Keratinocyte (primary cell): Measurements from ENCODE around the gene ZNF280C. TPM values are rescaled to one million over a fixed set of nuclear protein-coding genes. Genes with fewer than 3 reads are reported as not detected.

Experiments used
- DNase-seq: peaks from one replicate; pipeline ENCODE4 v3.0.0-alpha.2; 2011; ENCODE audit warnings: low read depth, missing footprints, low spot score
- FAIRE-seq: peaks from 2 replicates; lab custom pipeline; 2011; peaks lifted over from hg19 to GRCh38; lab: Jason Lieb, UNC
- H2AFZ ChIP-seq: 2 replicates; pipeline ENCODE4 v1.6.0; 2012; ENCODE audit warnings: low read length, control low read depth, inconsistent platforms; ENCODE audit not compliant: control insufficient read depth
- H3K27ac ChIP-seq: 2 replicates; pipeline ENCODE4 v1.5.1; 2011; ENCODE audit warnings: low read length; ENCODE audit not compliant: control insufficient read depth, insufficient read depth
- H3K27me3 ChIP-seq: 3 replicates; pipeline ENCODE4 v1.6.0; 2011; ENCODE audit warnings: low read length; ENCODE audit not compliant: control insufficient read depth, insufficient read depth; ENCODE audit errors: extremely low read depth
- H3K36me3 ChIP-seq, 2 experiments: 2 replicates in 1 of 2; 3 replicates in 1 of 2; pipeline ENCODE4 v1.5.1; 2011; ENCODE audit warnings: low read length in 2 of 2, mild to moderate bottlenecking in 1 of 2; ENCODE audit not compliant: control insufficient read depth in 2 of 2, insufficient read depth in 2 of 2; ENCODE audit errors: extremely low read depth in 1 of 2
- H3K4me1 ChIP-seq: 3 replicates; pipeline ENCODE4 v1.5.1; 2011; ENCODE audit warnings: low read length; ENCODE audit not compliant: control insufficient read depth, insufficient read depth; ENCODE audit errors: extremely low read depth
- H3K4me2 ChIP-seq: 3 replicates; pipeline ENCODE4 v1.6.0; 2011; ENCODE audit warnings: low read depth, low read length; ENCODE audit not compliant: control insufficient read depth, insufficient read depth; ENCODE audit errors: extremely low read depth
- H3K4me3 ChIP-seq, 3 experiments: fragments of 200-600 bp in 1 of 3; sonication (generic) in 1 of 3; 2 replicates in 2 of 3; 3 replicates in 1 of 3; pipeline ENCODE4 v1.5.1; 2011 to 2016; ENCODE audit warnings: low read length in 3 of 3, mild to moderate bottlenecking in 3 of 3, control low read depth in 2 of 3, inconsistent platforms in 1 of 3, low read depth in 1 of 3, mixed read lengths in 1 of 3, mixed run types in 1 of 3, moderate library complexity in 1 of 3; ENCODE audit not compliant: control insufficient read depth in 2 of 3, insufficient read depth in 2 of 3; ENCODE audit errors: extremely low read depth in 1 of 3
- H3K79me2 ChIP-seq: 2 replicates; pipeline ENCODE4 v1.6.0; 2012; ENCODE audit warnings: low read length; ENCODE audit not compliant: control insufficient read depth, insufficient read depth
- H3K9ac ChIP-seq: 3 replicates; pipeline ENCODE4 v1.6.0; 2011; ENCODE audit warnings: low read length; ENCODE audit not compliant: control insufficient read depth, insufficient read depth; ENCODE audit errors: extremely low read depth
- H3K9me1 ChIP-seq: 3 replicates; pipeline ENCODE4 v1.6.0; 2011; ENCODE audit warnings: low read length; ENCODE audit not compliant: control insufficient read depth, insufficient read depth; ENCODE audit errors: extremely low read depth
- H3K9me3 ChIP-seq: 2 replicates; pipeline ENCODE4 v1.5.1; 2012; ENCODE audit warnings: low read depth, low read length; ENCODE audit not compliant: control insufficient read depth
- H4K20me1 ChIP-seq: 3 replicates; pipeline ENCODE4 v1.6.0; 2011; ENCODE audit warnings: low read length; ENCODE audit not compliant: control insufficient read depth, insufficient read depth; ENCODE audit errors: extremely low read depth
- EZH2 ChIP-seq: IDR thresholded peaks from one replicate; pipeline ENCODE4 v1.6.1; 2012; ENCODE audit warnings: inconsistent platforms, mild to moderate bottlenecking, low read length, moderate library complexity
- dilution Hi-C: fragments of 300-500 bp; cut with MboI; formaldehyde crosslinking; loops from one replicate; pipeline ENCODE4 v1.7.0; 2020; ENCODE audit warnings: low sequenced_read_pairs; ENCODE audit not compliant: extremely low pct_ligation_motif_present
- polyA plus RNA-seq, 5 experiments: library from polyadenylated mRNA; depleted of rRNA in 3 of 5; stranded (reverse) in 3 of 5; stranded (forward) in 1 of 5; unstranded in 1 of 5; fragments of >200 nt; gene quantifications; 1 replicate in 1 of 5; 2 replicates in 3 of 5; 3 replicates in 1 of 5; pipeline versions ENCODE4 v1.2.1 to v1.2.3, GENCODE V29; 2011 to 2012; ENCODE audit warnings: missing spikeins in 2 of 5, low read depth in 1 of 5, low replicate concordance in 1 of 5
- TF ChIP-seq, protein P1 (sequence below), 3 experiments: IDR thresholded peaks in 1 of 3; conservative IDR thresholded peaks in 1 of 3; optimal IDR thresholded peaks in 1 of 3; 2 replicates in 2 of 3; 3 replicates in 1 of 3; pipeline versions ENCODE3 to v1.5.1; 2011; ENCODE audit warnings: low read length in 3 of 3, mild to moderate bottlenecking in 3 of 3, moderate library complexity in 2 of 3, control low read depth in 1 of 3, inconsistent platforms in 1 of 3; ENCODE audit not compliant: insufficient read depth in 2 of 3; ENCODE audit errors: extremely low read depth in 1 of 3

Gene ZNF280C
- polyA plus RNA-seq, 1 donor (not counting 4 experiments of a cell fraction or from before 2014, with no cell fraction given) = 4.7 TPM

DNA sequence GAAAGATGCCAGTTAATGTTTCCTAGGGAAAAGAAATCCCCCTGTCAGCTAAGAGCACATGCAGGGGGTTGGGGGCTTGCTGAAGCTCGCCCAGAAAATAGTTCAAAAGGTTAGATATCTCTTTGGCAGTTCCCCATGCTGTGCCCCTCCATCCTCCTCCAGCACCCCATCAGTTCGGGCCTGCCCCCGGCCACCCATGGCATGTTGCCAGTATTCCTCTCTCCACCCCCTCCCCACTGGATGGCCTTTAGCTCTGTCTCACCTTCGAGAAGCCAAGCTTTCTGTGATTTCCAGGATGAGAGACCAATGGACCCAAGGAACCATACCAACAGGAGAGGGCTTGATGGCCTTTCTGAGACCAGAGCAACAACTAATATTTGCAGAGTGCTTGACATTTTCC, 91.8 kb downstream of the ZNF280C start:
- H4K20me1 ChIP-seq = no peaks in the 10 kb centered on the region
- DNase-seq (no peak), FAIRE-seq (no peak)
- no peaks in the 10 kb centered on the region for H3K9me1 ChIP-seq
- no peak overlapping the region for H3K4me2 ChIP-seq
- H3K4me1 ChIP-seq = peaks cover 11% of the 10 kb centered on the region
- H3K9me3 ChIP-seq = no peaks in the 10 kb centered on the region
- H3K36me3 ChIP-seq = no peaks in the 10 kb centered on the region
- no peak overlapping the region for H3K9ac ChIP-seq
- no peak overlapping the region for H3K27ac ChIP-seq
- H3K27me3 ChIP-seq = no peaks in the 10 kb centered on the region
- H2AFZ ChIP-seq = no peak overlapping the region
- no peak overlapping the region for H3K4me3 ChIP-seq
- TF ChIP-seq, protein P1, sequence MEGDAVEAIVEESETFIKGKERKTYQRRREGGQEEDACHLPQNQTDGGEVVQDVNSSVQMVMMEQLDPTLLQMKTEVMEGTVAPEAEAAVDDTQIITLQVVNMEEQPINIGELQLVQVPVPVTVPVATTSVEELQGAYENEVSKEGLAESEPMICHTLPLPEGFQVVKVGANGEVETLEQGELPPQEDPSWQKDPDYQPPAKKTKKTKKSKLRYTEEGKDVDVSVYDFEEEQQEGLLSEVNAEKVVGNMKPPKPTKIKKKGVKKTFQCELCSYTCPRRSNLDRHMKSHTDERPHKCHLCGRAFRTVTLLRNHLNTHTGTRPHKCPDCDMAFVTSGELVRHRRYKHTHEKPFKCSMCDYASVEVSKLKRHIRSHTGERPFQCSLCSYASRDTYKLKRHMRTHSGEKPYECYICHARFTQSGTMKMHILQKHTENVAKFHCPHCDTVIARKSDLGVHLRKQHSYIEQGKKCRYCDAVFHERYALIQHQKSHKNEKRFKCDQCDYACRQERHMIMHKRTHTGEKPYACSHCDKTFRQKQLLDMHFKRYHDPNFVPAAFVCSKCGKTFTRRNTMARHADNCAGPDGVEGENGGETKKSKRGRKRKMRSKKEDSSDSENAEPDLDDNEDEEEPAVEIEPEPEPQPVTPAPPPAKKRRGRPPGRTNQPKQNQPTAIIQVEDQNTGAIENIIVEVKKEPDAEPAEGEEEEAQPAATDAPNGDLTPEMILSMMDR (optimal IDR thresholded peaks at IDR 0.05 in 1 of 3, IDR thresholded peaks at IDR 0.05 in 1 of 3, conservative IDR thresholded peaks at IDR 0.05 in 1 of 3; ENCODE audit: extremely low read depth in 1 of 3, insufficient read depth in 2 of 3, low read length in 3 of 3) = no peak
- H3K79me2 ChIP-seq = no peaks in the 10 kb centered on the region
- dilution Hi-C loops = no loop called here

DNA sequence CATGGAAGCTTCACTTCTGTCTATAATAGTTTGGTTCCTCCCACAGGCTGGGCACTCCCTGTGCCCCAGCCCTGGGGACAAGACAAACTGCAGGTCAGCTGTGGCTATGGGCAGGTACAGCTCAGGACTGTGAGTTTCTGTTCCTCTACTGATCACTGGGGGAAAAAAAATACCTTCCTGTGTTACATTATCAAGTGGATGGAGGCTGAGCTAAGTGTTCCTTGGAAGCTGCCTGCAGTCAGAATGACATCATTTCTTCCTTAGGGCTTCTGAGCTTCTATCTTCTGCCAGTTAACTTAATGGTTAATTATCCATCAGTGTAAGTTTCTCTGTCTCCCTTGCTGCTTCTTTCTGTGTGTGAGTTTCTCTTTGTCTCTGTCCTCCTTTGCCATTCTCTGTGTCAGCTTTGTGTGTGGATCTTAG, 92.3 kb downstream of the ZNF280C start:
- Histone ChIP-seq H3K36me3 (no peaks in the 10 kb centered on the region), H2AFZ (no peak overlapping the region), H3K27ac (no peak overlapping the region), H4K20me1 (no peaks in the 10 kb centered on the region), H3K9me1 (no peaks in the 10 kb centered on the region), H3K4me3 (no peak overlapping the region), H3K4me1 (peaks cover 11% of the 10 kb centered on the region), H3K27me3 (peaks cover 3% of the 10 kb centered on the region), H3K4me2 (no peak overlapping the region), H3K79me2 (no peaks in the 10 kb centered on the region), H3K9me3 (no peaks in the 10 kb centered on the region), H3K9ac (no peak overlapping the region)
- dilution Hi-C loops = no loop called here
- no peak for DNase-seq
- TF ChIP-seq, protein P1 (optimal IDR thresholded peaks at IDR 0.05 in 1 of 3, IDR thresholded peaks at IDR 0.05 in 1 of 3, conservative IDR thresholded peaks at IDR 0.05 in 1 of 3; ENCODE audit: extremely low read depth in 1 of 3, insufficient read depth in 2 of 3, low read length in 3 of 3) = no peak
- no peak for TF ChIP-seq EZH2
- no peak for FAIRE-seq
